HCT116 (cell line): Measurements from ENCODE around the gene MACROH2A1. TPM values are rescaled to one million over a fixed set of nuclear protein-coding genes. Genes with fewer than 3 reads are reported as not detected.

Experiments
- ATAC-seq: fragments of 200-7000 bp; cut with Tn5 transposase; 2 replicates; pipeline ENCODE4 v1.9.1; 2020; ENCODE audit warnings: mild to moderate bottlenecking, moderate library complexity
- BruUV-seq: library from RNA; stranded (reverse); fragments of 400-500 nt; replicated peaks from 2 replicates; lab custom pipeline; 2021; lab: Mats Ljungman, UMichigan
- CTCF ChIA-PET: fragments of 300-600 bp; sonication (Branson Sonifier 250); formaldehyde crosslinking; loops from one replicate; lab custom pipeline; 2021; ENCODE audit warnings: antibody characterized with exemption; lab: Charles Lee
- POLR2A ChIA-PET: fragments of 300-600, 350-600 bp; sonication (Branson Sonifier 250); formaldehyde crosslinking; loops from one replicate; lab custom pipeline; 2021; ENCODE audit warnings: antibody characterized with exemption; lab: Charles Lee
- RAD21 ChIA-PET, 2 experiments: fragments of 300-600 bp; sonication (Branson Sonifier 250); formaldehyde crosslinking; loops; one replicate each; lab custom pipeline; 2023; ENCODE audit warnings: low total read pairs in 2 of 2; ENCODE audit not compliant: uncharacterized antibody in 2 of 2, unreplicated experiment in 2 of 2, low non-redundant PET in 1 of 2; lab: Charles Lee
- DNase-seq: peaks from one replicate; pipeline ENCODE4 v3.0.0-alpha.2; 2010; ENCODE audit warnings: low read depth, low spot score
- H2AFZ ChIP-seq: fragments of 200-600 bp; shearing (Covaris generic), sonication (generic); 2 replicates; pipeline ENCODE4 v1.6.1; 2017; ENCODE audit warnings: low read depth, mixed run types, mixed read lengths, antibody characterized with exemption, low read length; ENCODE audit not compliant: poor library complexity, severe bottlenecking
- H3K27ac ChIP-seq: 2 replicates; pipeline ENCODE4 v1.5.1; 2012; ENCODE audit warnings: low read depth, low read length
- H3K27me3 ChIP-seq: fragments of 200-600 bp; sonication (generic); 2 replicates; pipeline ENCODE4 v1.6.1; 2016; ENCODE audit warnings: mixed run types, low read length, mixed read lengths; ENCODE audit not compliant: insufficient read depth
- H3K36me3 ChIP-seq, 2 experiments: fragments of 200-500 bp in 1 of 2; fragments of 200-600 bp in 1 of 2; sonication (Bioruptor generic) in 1 of 2; sonication (generic) in 1 of 2; 2 replicates each; pipeline versions ENCODE4 v1.5.1 to v1.6.1; 2014 to 2016; ENCODE audit warnings: low read length in 2 of 2, inconsistent platforms in 1 of 2, mixed read lengths in 1 of 2, mixed run types in 1 of 2; ENCODE audit not compliant: insufficient read depth in 2 of 2, control insufficient read depth in 1 of 2
- H3K4me1 ChIP-seq, 2 experiments: fragments of 200-600 bp in 1 of 2; sonication (generic) in 1 of 2; 2 replicates each; pipeline versions ENCODE4 v1.5.1 to v1.6.1; 2012 to 2017; ENCODE audit warnings: low read length in 2 of 2, inconsistent platforms in 1 of 2, mild to moderate bottlenecking in 1 of 2, mixed read lengths in 1 of 2, mixed run types in 1 of 2, moderate library complexity in 1 of 2; ENCODE audit not compliant: insufficient read depth in 2 of 2, control insufficient read depth in 1 of 2
- H3K4me2 ChIP-seq: fragments of 200-600 bp; sonication (generic); 2 replicates; pipeline ENCODE4 v1.6.1; 2017; ENCODE audit warnings: mixed run types, low read length, mixed read lengths
- H3K4me3 ChIP-seq, 2 experiments: fragments of 200-600 bp in 1 of 2; sonication (generic) in 1 of 2; replicated peaks in 1 of 2; 2 replicates each; pipeline ENCODE4 v1.5.1; 2011 to 2016; ENCODE audit warnings: low read length in 2 of 2, control low read depth in 1 of 2, low read depth in 1 of 2, mild to moderate bottlenecking in 1 of 2, mixed read lengths in 1 of 2, mixed run types in 1 of 2
- H3K79me2 ChIP-seq: fragments of 200-600 bp; sonication (generic); 2 replicates; pipeline ENCODE4 v1.6.1; 2017; ENCODE audit warnings: mild to moderate bottlenecking, mixed run types, low read length, moderate library complexity, mixed read lengths; ENCODE audit not compliant: insufficient read depth
- H3K9ac ChIP-seq: fragments of 200-600 bp; sonication (generic); 2 replicates; pipeline ENCODE4 v1.6.1; 2016; ENCODE audit warnings: low read length, mixed read lengths
- H3K9me2 ChIP-seq: fragments of 200-600 bp; sonication (generic), shearing (Covaris generic); 2 replicates; pipeline ENCODE4 v1.6.1; 2017; ENCODE audit warnings: mixed run types, mild to moderate bottlenecking, moderate library complexity; ENCODE audit not compliant: insufficient read depth
- H3K9me3 ChIP-seq, 2 experiments: fragments of 200-500 bp in 1 of 2; fragments of 200-600 bp in 1 of 2; sonication (Bioruptor generic) in 1 of 2; sonication (generic) in 1 of 2; 2 replicates each; pipeline ENCODE4 v1.6.1; 2014 to 2017; ENCODE audit warnings: low read length in 2 of 2, mixed read lengths in 2 of 2, inconsistent platforms in 1 of 2, low read depth in 1 of 2, mild to moderate bottlenecking in 1 of 2, mixed run types in 1 of 2, moderate library complexity in 1 of 2; ENCODE audit not compliant: control insufficient read depth in 1 of 2, insufficient read depth in 1 of 2
- H4K20me1 ChIP-seq: fragments of 200-600 bp; sonication (generic), shearing (Covaris generic); 2 replicates; pipeline ENCODE4 v1.6.1; 2017; ENCODE audit warnings: mixed run types, mild to moderate bottlenecking, moderate library complexity; ENCODE audit not compliant: insufficient read depth
- CBX3 ChIP-seq: IDR thresholded peaks from 2 replicates; pipeline ENCODE4 v1.6.1; 2012; ENCODE audit warnings: low read depth
- CEBPB ChIP-seq: IDR thresholded peaks from 2 replicates; pipeline ENCODE4 v1.6.1; 2012; ENCODE audit warnings: low read depth
- ELF1 ChIP-seq: IDR thresholded peaks from 2 replicates; pipeline ENCODE4 v1.6.1; 2012; ENCODE audit warnings: low read depth, borderline replicate concordance
- EZH2 ChIP-seq: fragments of 200-600 bp; sonication (generic); IDR thresholded peaks from 2 replicates; pipeline ENCODE4 v1.6.1; 2017; ENCODE audit warnings: antibody characterized with exemption, mixed run types
- JUND ChIP-seq: IDR thresholded peaks from 2 replicates; pipeline ENCODE4 v1.6.1; 2012
- MAX ChIP-seq: IDR thresholded peaks from 2 replicates; pipeline ENCODE4 v1.6.1; 2012
- POLR2A ChIP-seq: IDR thresholded peaks from 2 replicates; pipeline ENCODE4 v1.7.0; 2011; ENCODE audit warnings: borderline replicate concordance; ENCODE audit not compliant: insufficient read depth, insufficient read length; ENCODE audit errors: extremely low read depth
- POLR2AphosphoS5 ChIP-seq: IDR thresholded peaks from 2 replicates; pipeline ENCODE4 v1.6.1; 2011; ENCODE audit warnings: mild to moderate bottlenecking, low read depth, low read length, moderate library complexity
- RAD21 ChIP-seq: IDR thresholded peaks from 2 replicates; pipeline ENCODE4 v1.6.1; 2012; ENCODE audit warnings: low read depth, mild to moderate bottlenecking
- REST ChIP-seq: IDR thresholded peaks from 2 replicates; pipeline ENCODE4 v1.6.1; 2012; ENCODE audit warnings: low read depth
- SP1 ChIP-seq: IDR thresholded peaks from 2 replicates; pipeline ENCODE4 v1.6.1; 2012; ENCODE audit warnings: low read depth
- SRF ChIP-seq: IDR thresholded peaks from 2 replicates; pipeline ENCODE4 v1.6.1; 2012; ENCODE audit warnings: low read depth
- TCF7L2 ChIP-seq: IDR thresholded peaks from 2 replicates; pipeline ENCODE4 v1.7.0; 2011; ENCODE audit warnings: borderline replicate concordance, inconsistent platforms; ENCODE audit not compliant: insufficient read depth, insufficient read length; ENCODE audit errors: extremely low read depth
- ZBTB33 ChIP-seq: IDR thresholded peaks from 2 replicates; pipeline ENCODE4 v1.6.1; 2011; ENCODE audit warnings: mild to moderate bottlenecking, low read length, moderate library complexity; ENCODE audit not compliant: insufficient replicate concordance; ENCODE audit errors: extremely low read depth
- ZFX ChIP-seq: fragments of 450-650 bp; IDR thresholded peaks from 2 replicates; pipeline ENCODE4 v1.6.1; 2017
- ZNF274 ChIP-seq: fragments of 200-500 bp; sonication (Bioruptor generic); IDR thresholded peaks from 2 replicates; pipeline ENCODE4 v1.6.1; 2014; ENCODE audit warnings: mild to moderate bottlenecking, low read depth, low read length, inconsistent platforms
- intact Hi-C: fragments of 100-400 bp; cut with micrococcal nuclease; formaldehyde crosslinking; loops from 2 replicates; pipeline ENCODE4 v1.10.0; 2022
- total RNA-seq: library from RNA; stranded (reverse); gene quantifications from one replicate; pipeline ENCODE4 v1.2.1, GENCODE V29; 2021; ENCODE audit not compliant: unreplicated experiment

MACROH2A1 gene
- total RNA-seq, 1 experiment from 2014 or later = 218 TPM

- no peak for ATAC-seq
- CTCF ChIA-PET = no interaction called here
- BruUV-seq = no TSS peak
- H4K20me1 ChIP-seq = no peaks in the 10 kb centered on the region
- no peak for TF ChIP-seq TCF7L2
- TF ChIP-seq ZNF274 = no peak
- no peak for TF ChIP-seq SP1
- no peak for TF ChIP-seq POLR2AphosphoS5
- no peak for TF ChIP-seq CBX3
- no peak for TF ChIP-seq CEBPB
- no peak for TF ChIP-seq RAD21
- TF ChIP-seq ELF1 = no peak
- no peak for TF ChIP-seq JUND
- TF ChIP-seq POLR2A = no peak
- no peak for TF ChIP-seq MAX
- no peak for TF ChIP-seq REST
- TF ChIP-seq ZFX = no peak
- no peak for TF ChIP-seq SRF
- no peak for TF ChIP-seq ZBTB33
- no peak for TF ChIP-seq EZH2
- intact Hi-C loops = no loop called here
- H3K9me3 ChIP-seq = no peaks in the 10 kb centered on the region
- POLR2A ChIA-PET = no interaction called here
- no peaks in the 10 kb centered on the region for H3K9me2 ChIP-seq
- H2AFZ ChIP-seq = no peak overlapping the region
- H3K36me3 ChIP-seq = no peaks in the 10 kb centered on the region
- no peak overlapping the region for H3K4me2 ChIP-seq
- no peaks in the 10 kb centered on the region for H3K4me1 ChIP-seq
- no peaks in the 10 kb centered on the region for H3K27me3 ChIP-seq
- RAD21 ChIA-PET = no interaction called here
- no peak overlapping the region for H3K9ac ChIP-seq
- H3K79me2 ChIP-seq = no peaks in the 10 kb centered on the region
- no peak overlapping the region for H3K4me3 ChIP-seq
- no peak overlapping the region for H3K27ac ChIP-seq
- no peak for DNase-seq
These were observed 109.4 kb downstream of the MACROH2A1 start for GRCh38 chr5:135289651-135290050.
